Heart left ventricle (tissue), 16 donors: ENCODE measurements around the gene GOT1. TPM values are rescaled to one million over a fixed set of nuclear protein-coding genes. Genes with fewer than 3 reads are reported as not detected.
A peak's percentile ranks its signal among the peaks of the same experiment; 100 is the strongest.

Experiments used
- ATAC-seq, 4 donors: fragments of 200-7000 bp; cut with Tn5 transposase; one replicate each; pipeline ENCODE4 v1.9.1; 2020 to 2022; ENCODE audit warnings: moderate library complexity in 4 of 4, mild to moderate bottlenecking in 3 of 4, moderate number of reproducible peaks in 1 of 4
- DNase-seq, 5 donors: peaks; one replicate each; pipeline ENCODE4 v3.0.0-alpha.2; 2020
- H3K27ac ChIP-seq, 12 donors: fragments of 200-600 bp; sonication (generic) in 4 of 12; one replicate each; pipeline versions ENCODE4 v1.5.0 to v1.8.0; 2016 to 2022; ENCODE audit warnings: mild to moderate bottlenecking in 2 of 12
- H3K27me3 ChIP-seq, 9 donors: fragments of 200-600 bp; sonication (generic) in 2 of 9; one replicate each; pipeline versions ENCODE4 v1.5.1 to v1.8.0; 2016 to 2022; ENCODE audit warnings: mild to moderate bottlenecking in 3 of 9
- H3K36me3 ChIP-seq, 9 donors: fragments of 200-600 bp; sonication (generic) in 2 of 9; one replicate each; pipeline versions ENCODE4 v1.5.0 to v1.8.0; 2018 to 2022; ENCODE audit warnings: mild to moderate bottlenecking in 2 of 9
- H3K4me1 ChIP-seq, 12 donors: fragments of 200-600 bp; sonication (generic) in 4 of 12; one replicate each; pipeline versions ENCODE4 v1.5.0 to v1.8.0; 2016 to 2022; ENCODE audit warnings: mild to moderate bottlenecking in 3 of 12
- H3K4me3 ChIP-seq, 12 donors: fragments of 200-600 bp; sonication (generic) in 4 of 12; one replicate each; pipeline versions ENCODE4 v1.5.0 to v1.8.0; 2017 to 2022; ENCODE audit warnings: mild to moderate bottlenecking in 9 of 12, moderate library complexity in 4 of 12
- H3K9me3 ChIP-seq, 12 donors: fragments of 200-600 bp; sonication (generic) in 4 of 12; one replicate each; pipeline versions ENCODE4 v1.5.0 to v1.8.0; 2016 to 2022; ENCODE audit warnings: mild to moderate bottlenecking in 1 of 12
- POLR2A ChIP-seq, 2 donors: fragments of 450-650 bp; IDR thresholded peaks; one replicate each; pipeline ENCODE4 v1.6.1; 2017; ENCODE audit warnings: antibody characterized with exemption in 2 of 2, mild to moderate bottlenecking in 2 of 2, moderate library complexity in 2 of 2
- WGBS, 4 donors: extraction: QIAGEN DNeasy Blood & Tissue Kit in 2 of 4; methylation state at CpG; one replicate each; pipeline versions ENCODE4 v1.1.5 to v1.1.7; 2013 to 2018; 5-methylcytosine and 5-hydroxymethylcytosine counted together
- intact Hi-C, 10 donors: fragments of 100-400 bp; cut with DNase I; formaldehyde crosslinking; loops; one replicate each; pipeline versions ENCODE4 v1.11.1 to v1.14.2; 2022
- polyA plus RNA-seq, 2 donors: library from polyadenylated mRNA; stranded (reverse); fragments of 200-250 nt; gene quantifications; one replicate each; pipeline ENCODE4 v1.2.3, GENCODE V29; 2013
- total RNA-seq, 9 donors: library from RNA; depleted of rRNA in 2 of 9; stranded (reverse); fragments of >200 nt in 2 of 9; fragmentation: NEBNext Ultra II Directional in 3 of 9; extraction: Animal tissue kit (Norgen Biotek cat#: 25700) in 3 of 9; gene quantifications; one replicate each; pipeline versions ENCODE4 v1.1.0 to v1.2.4, GENCODE V29; 2016 to 2023
- TF ChIP-seq, protein P1 (sequence below), 12 donors: fragments of 200-600 bp; sonication (generic) in 4 of 12; IDR thresholded peaks; one replicate each; pipeline versions ENCODE4 v1.5.0 to v1.8.0; 2018 to 2022; ENCODE audit warnings: antibody characterized with exemption in 12 of 12, mild to moderate bottlenecking in 5 of 12
- donor health status: ischemic (EF 13 %, LVEDD 7.1; RV severe dilation, severe dysfunction).
- donor health status: healthy with polysubstance abuse.
- donor health status: DM: no; HTN: yes; CAD: no.
- donor health status: DM: no; HTN: no; CAD: no.
- donor health status: ischemic (EF 25% LVEDD 6.9; RV normal size, moderate dysfunction).
- donor health status: ischemic (EF 25% LVEDD 5.7; RV mildly dilated, moderate dysfunction).
- donor health status: healthy.
- donor health status: DM: yes; HTN: yes; CAD: no.
- donor health status: ischemic (EF 35%, LVEDD 5.7; RV mildly dilated, moderate dysfunction).
- donor health status: nonischemic (EF 11% LVEDD 7.7; RV severe dilation, severe dysfunction).
- donor health status: DM: yes; HTN: yes; CAD: no.
- donor health status: PGD.
- donor health status: ischemic (EF 29% LVEDD 5.4; RV normal size, mild dysfunction).
- donor health status: nonischemic (EF 23%, LVEDD 6.1; RV moderate dilation, normal function).

Gene GOT1
- total and polyA plus RNA-seq, 11 donors, result 259 to 815 (median 505) TPM

DNA sequence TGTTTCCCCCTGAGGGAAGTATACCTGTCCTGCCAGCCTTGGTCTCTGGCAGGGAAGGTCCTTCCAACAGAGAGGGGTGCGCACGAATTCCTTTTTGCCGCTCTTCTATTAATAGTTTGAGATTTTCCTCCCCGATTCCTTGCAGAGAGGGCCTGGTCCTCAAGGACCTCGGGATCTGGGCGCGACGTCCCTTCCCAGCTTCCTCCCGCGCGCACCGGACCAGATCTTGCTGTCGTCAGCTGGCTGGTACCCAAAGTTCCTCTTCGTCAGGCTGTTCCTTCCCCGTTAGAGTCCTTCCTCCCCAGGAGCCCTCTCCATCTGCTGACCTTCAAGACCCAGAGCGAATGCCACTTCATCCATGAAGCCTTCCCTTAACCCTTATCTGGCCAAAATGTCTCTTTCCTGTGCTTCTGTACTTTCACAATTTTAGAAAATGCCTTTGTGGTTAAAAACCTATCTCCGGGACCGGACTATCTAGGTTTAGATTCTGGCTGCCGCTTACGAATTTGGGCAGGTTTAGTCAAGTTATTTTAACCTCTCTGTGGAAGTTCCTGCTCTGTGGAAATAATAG is 851 bp upstream of the GOT1 start:
- DNase-seq, result peak; percentile 84 to 90 (median 86)
- Histone ChIP-seq H3K4me3 (peak overlapping the region; percentile 65 to 96 (median 85)), H3K27me3 (no peaks in the 10 kb centered on the region), H3K27ac (peak overlapping the region; percentile 90 to 99 (median 97)), H3K9me3 (no peaks in the 10 kb centered on the region), H3K4me1 (peaks cover 0 to 55% (median 30%) of the 10 kb centered on the region in 12 donors), H3K36me3 (peaks cover 0 to 7% (median 0%) of the 10 kb centered on the region in 9 donors)
- intact Hi-C loops, result loop anchor here in 7 of 10 donors (2.0 to 10.0 kb wide), 7 partner anchors 38 to 966 kb away; partner anchors contain the start of gene SLC25A28 (in 1 of the 7)
- TF ChIP-seq, protein P1, sequence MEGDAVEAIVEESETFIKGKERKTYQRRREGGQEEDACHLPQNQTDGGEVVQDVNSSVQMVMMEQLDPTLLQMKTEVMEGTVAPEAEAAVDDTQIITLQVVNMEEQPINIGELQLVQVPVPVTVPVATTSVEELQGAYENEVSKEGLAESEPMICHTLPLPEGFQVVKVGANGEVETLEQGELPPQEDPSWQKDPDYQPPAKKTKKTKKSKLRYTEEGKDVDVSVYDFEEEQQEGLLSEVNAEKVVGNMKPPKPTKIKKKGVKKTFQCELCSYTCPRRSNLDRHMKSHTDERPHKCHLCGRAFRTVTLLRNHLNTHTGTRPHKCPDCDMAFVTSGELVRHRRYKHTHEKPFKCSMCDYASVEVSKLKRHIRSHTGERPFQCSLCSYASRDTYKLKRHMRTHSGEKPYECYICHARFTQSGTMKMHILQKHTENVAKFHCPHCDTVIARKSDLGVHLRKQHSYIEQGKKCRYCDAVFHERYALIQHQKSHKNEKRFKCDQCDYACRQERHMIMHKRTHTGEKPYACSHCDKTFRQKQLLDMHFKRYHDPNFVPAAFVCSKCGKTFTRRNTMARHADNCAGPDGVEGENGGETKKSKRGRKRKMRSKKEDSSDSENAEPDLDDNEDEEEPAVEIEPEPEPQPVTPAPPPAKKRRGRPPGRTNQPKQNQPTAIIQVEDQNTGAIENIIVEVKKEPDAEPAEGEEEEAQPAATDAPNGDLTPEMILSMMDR (IDR thresholded peaks at IDR 0.05), result no peak
- peak in 1 of 2 donors; percentile 6 for TF ChIP-seq POLR2A (IDR thresholded peaks at IDR 0.05)
- peak; percentile 52 to 75 (median 70) for ATAC-seq
- WGBS, 4 donors, result 0 to 3% (median 1%) methylated on average over 20 of the region's 20 CpGs

DNA sequence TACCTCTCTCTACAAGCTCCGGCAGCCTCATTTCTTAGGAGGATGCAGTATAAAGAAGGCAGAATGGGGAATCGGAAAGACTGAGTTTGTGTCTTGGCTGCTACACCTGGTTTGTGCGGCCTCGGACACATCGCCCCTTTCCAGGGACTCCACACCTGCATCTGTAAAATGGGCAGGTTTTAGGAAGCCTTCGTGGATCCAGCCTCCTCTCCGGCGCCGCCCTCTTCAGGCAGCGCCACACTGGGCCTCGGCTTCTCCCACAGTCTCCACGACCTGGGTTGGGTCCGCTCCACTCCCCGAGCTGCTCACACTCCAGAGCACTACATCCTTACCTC is 341 bp downstream of the GOT1 start:
- ATAC-seq (peak in 3 of 4 donors; percentile 0 to 8 (median 1)), DNase-seq (no peak)
- peaks cover 0 to 61% (median 30%) of the 10 kb centered on the region in 12 donors for H3K4me1 ChIP-seq
- H3K27me3 ChIP-seq, result no peaks in the 10 kb centered on the region
- TF ChIP-seq POLR2A (IDR thresholded peaks at IDR 0.05), result no peak
- TF ChIP-seq, protein P1 (IDR thresholded peaks at IDR 0.05), result no peak
- 5 to 6% (median 6%) methylated on average over 14 of the region's 14 CpGs for WGBS, 4 donors
- intact Hi-C loops, result loop anchor here in 7 of 10 donors (2.0 to 10.0 kb wide), 7 partner anchors 37 to 965 kb away; partner anchors contain the start of gene SLC25A28 (in 1 of the 7)
- H3K36me3 ChIP-seq, result peaks cover 0 to 13% (median 9%) of the 10 kb centered on the region in 9 donors
- peak overlapping the region; percentile 71 to 96 (median 85) for H3K4me3 ChIP-seq
- H3K9me3 ChIP-seq, result no peaks in the 10 kb centered on the region
- peak overlapping the region; percentile 85 to 99 (median 93) for H3K27ac ChIP-seq

DNA sequence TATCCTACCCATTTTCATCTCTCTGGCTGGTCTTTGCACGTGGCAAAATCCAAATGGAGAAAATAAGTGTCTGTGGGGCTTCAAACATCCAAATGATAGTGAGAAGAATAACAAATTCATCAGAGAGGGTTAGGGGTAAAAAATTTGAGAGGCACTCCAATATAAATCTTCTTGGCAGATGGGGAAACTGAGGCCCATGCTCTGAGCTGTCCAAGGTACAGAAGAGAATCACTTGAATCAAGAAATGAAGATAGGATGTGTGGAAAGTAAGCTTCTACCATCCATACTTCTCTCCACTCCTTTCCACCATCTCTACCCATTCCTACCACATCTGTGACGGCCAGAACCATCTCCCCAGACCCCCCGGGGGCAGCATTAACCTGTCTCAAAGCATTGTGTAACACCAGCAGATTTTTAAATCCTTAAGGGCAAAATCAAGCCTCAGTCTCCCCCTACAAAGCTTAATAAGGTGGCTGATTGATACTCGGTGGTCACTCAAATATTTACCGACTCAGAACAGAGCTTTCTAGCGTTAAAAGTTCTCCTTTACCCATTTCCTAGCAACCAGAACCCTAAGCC is 818 bp downstream of the GOT1 start:
- 16 to 24% (median 21%) methylated on average over 6 of the region's 6 CpGs for WGBS, 4 donors
- H3K4me1 ChIP-seq, result peaks cover 0 to 64% (median 30%) of the 10 kb centered on the region in 12 donors
- H3K4me3 ChIP-seq, result peak overlapping the region; percentile 71 to 96 (median 85)
- no peaks in the 10 kb centered on the region for H3K27me3 ChIP-seq
- intact Hi-C loops, result loop anchor here in 7 of 10 donors (2.0 to 10.0 kb wide), 7 partner anchors 37 to 965 kb away; partner anchors contain the start of gene SLC25A28 (in 1 of the 7)
- no peak for DNase-seq
- no peak for TF ChIP-seq POLR2A (IDR thresholded peaks at IDR 0.05)
- TF ChIP-seq, protein P1 (IDR thresholded peaks at IDR 0.05), result no peak
- ATAC-seq, result no peak
- H3K9me3 ChIP-seq, result no peaks in the 10 kb centered on the region
- peaks cover 0 to 18% (median 11%) of the 10 kb centered on the region in 9 donors for H3K36me3 ChIP-seq
- peak overlapping the region; percentile 85 to 99 (median 93) for H3K27ac ChIP-seq

DNA sequence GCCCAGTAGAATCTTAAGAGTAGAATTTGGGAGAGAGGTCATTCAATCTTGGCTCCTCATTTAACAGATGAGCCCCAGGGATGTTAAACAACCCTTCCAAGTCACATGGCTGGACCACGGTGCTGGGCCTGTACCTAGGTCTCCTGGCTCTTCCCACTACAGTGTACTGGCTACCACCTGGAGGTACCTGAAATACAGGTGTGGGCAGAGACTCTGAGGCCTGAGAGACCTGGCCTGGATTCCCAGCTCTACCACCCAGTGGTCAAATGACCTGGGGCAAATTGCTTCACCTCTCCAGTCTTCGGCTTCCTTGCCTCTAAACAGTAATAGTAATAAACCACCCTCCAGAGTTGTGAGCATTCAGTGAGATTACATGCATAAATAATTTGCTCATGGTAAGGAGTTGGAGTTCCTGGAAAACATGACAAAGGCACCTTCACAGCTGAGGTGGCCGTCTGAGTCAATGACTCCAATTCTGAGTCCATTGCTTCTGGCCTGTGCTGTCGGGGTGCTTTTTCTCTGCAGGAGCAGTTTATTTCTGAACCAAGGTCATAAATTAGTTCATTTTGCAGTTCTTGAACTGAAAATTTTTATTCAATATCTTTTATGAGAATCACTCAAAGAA is 2.7 kb downstream of the GOT1 start:
- no peak for DNase-seq
- peak overlapping the region in 6 of 12 donors; percentile 9 to 90 (median 26) for H3K27ac ChIP-seq
- H3K9me3 ChIP-seq, result no peaks in the 10 kb centered on the region
- no peak for ATAC-seq
- H3K27me3 ChIP-seq, result no peaks in the 10 kb centered on the region
- peaks cover 0 to 29% (median 14%) of the 10 kb centered on the region in 9 donors for H3K36me3 ChIP-seq
- peak overlapping the region in 7 of 12 donors; percentile 8 to 91 (median 82) for H3K4me3 ChIP-seq
- no peak for TF ChIP-seq POLR2A (IDR thresholded peaks at IDR 0.05)
- TF ChIP-seq, protein P1 (IDR thresholded peaks at IDR 0.05), result no peak
- H3K4me1 ChIP-seq, result peaks cover 0 to 68% (median 22%) of the 10 kb centered on the region in 12 donors
- intact Hi-C loops, result no loop called here
- WGBS, 4 donors, result 58 to 74% (median 71%) methylated on average over 4 of the region's 4 CpGs
